ENCODE data around the gene CALHM1.

The CALHM1 gene

GRCh38 chr10:103481974-103482531 lies 23.4 kb upstream of the CALHM1 start:
- peak; percentile 39 for DNase-seq

GRCh38 chr10:103480521-103480920 lies 21.8 kb upstream of the CALHM1 start:
- DNase-seq: no peak

- no peak for DNase-seq
Measured at GRCh38 chr10:103479135-103479534, 20.4 kb upstream of the CALHM1 start, which contains the start of gene CALHM3. CALHM3 (minus strand) TSS chr10:103479240; CDS start chr10:103479032, 208 bp downstream.

- DNase-seq: no peak
Measured at GRCh38 chr10:103478671-103479070, 20.0 kb upstream of the CALHM1 start.

GRCh38 chr10:103476046-103476768 lies 17.5 kb upstream of the CALHM1 start:
- DNase-seq: no peak

GRCh38 chr10:103475437-103475836 lies 16.7 kb upstream of the CALHM1 start:
- no peak for DNase-seq

GRCh38 chr10:103474077-103474476 lies 15.4 kb upstream of the CALHM1 start:
- no peak for DNase-seq

GRCh38 chr10:103473261-103473671 lies 14.6 kb upstream of the CALHM1 start:
- DNase-seq: peak; percentile 42

GRCh38 chr10:103472005-103472404 lies 13.3 kb upstream of the CALHM1 start:
- DNase-seq: no peak

- no peak for DNase-seq
Measured at GRCh38 chr10:103470761-103471653, 12.3 kb upstream of the CALHM1 start.

GRCh38 chr10:103469201-103469600 lies 10.5 kb upstream of the CALHM1 start:
- DNase-seq: no peak

GRCh38 chr10:103467406-103467805 lies 8.7 kb upstream of the CALHM1 start:
- DNase-seq: no peak

- DNase-seq: no peak
Measured at GRCh38 chr10:103466734-103467133, 8.0 kb upstream of the CALHM1 start.

- no peak for DNase-seq
Measured at GRCh38 chr10:103465411-103466179, 6.9 kb upstream of the CALHM1 start.

- DNase-seq: no peak
Measured at GRCh38 chr10:103463499-103463898, 4.8 kb upstream of the CALHM1 start.

- DNase-seq: no peak
Measured at GRCh38 chr10:103459615-103460014, 915 bp upstream of the CALHM1 start.

- no peak for DNase-seq
Measured at GRCh38 chr10:103457896-103458583, 660 bp downstream of the CALHM1 start.

- DNase-seq: no peak
Measured at GRCh38 chr10:103457176-103457712, 1.5 kb downstream of the CALHM1 start.

GRCh38 chr10:103456074-103456660 lies 2.5 kb downstream of the CALHM1 start:
- DNase-seq: no peak

- DNase-seq: no peak
Measured at GRCh38 chr10:103455235-103455634, 3.5 kb downstream of the CALHM1 start.

GRCh38 chr10:103454026-103454425 lies 4.7 kb downstream of the CALHM1 start:
- DNase-seq: no peak
